ENCODE results near the gene NHS. TPM values are rescaled to one million over a fixed set of nuclear protein-coding genes. Genes with fewer than 3 reads are reported as not detected.

NHS gene
- total RNA-seq, 1 experiment from 2014 or later = 0.05 TPM

DNA sequence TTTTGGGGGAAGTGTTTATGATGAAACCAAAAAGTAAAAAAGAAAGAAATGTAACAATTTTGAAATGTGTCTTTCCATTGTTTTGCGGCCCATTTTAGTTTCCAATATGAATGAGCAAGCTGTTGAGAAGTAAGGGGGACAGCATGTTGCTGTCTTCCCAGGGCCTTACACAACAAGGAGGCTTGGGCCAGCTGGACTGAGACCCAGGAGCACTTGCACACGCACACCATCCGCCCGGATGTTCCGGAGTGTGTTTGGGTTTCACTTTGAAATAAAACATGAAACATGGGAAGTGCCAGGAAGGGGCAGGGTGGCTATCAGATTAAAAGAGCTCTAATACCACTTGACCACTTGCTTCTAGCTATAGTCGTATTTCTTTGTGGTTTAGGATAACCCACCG is 144.4 kb downstream of the NHS start:
- in situ Hi-C loops (cut with HindIII; ENCODE audit: low pct_unique_long_range_greater_than_20kb, low sequenced_read_pairs) = no loop called here
- DNase-seq (ENCODE audit: low read depth, low spot score) = no peak

DNA sequence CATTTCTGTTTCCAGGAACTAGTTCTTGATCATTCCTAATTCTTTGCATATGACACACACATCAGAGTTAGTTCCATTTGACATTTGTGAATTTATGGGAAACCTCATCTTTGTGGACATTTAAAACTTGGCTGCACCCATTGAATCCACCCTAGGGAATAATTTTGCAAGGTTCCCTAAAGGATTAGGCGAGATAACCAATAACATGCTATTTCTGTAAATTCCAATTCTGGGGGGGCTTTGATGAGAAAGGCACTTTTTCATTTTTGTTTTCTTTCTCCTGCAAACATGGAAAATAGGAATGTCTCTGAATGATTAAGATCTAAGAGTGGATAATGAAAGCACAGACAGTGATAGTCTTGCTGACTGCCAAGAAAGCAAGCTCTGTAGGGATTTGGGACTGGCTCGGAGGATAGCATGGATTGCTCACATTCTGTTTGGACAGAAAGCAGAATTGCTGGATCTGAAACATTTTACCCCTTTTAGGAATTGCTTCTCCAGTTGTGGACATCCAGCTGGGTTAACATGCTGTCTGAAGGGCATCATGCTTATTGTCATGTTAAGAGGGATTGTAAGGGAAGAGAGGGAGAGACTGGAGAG is 145.1 kb downstream of the NHS start:
- in situ Hi-C loops (cut with HindIII; ENCODE audit: low pct_unique_long_range_greater_than_20kb, low sequenced_read_pairs) = no loop called here
- DNase-seq (ENCODE audit: low read depth, low spot score) = no peak

DNA sequence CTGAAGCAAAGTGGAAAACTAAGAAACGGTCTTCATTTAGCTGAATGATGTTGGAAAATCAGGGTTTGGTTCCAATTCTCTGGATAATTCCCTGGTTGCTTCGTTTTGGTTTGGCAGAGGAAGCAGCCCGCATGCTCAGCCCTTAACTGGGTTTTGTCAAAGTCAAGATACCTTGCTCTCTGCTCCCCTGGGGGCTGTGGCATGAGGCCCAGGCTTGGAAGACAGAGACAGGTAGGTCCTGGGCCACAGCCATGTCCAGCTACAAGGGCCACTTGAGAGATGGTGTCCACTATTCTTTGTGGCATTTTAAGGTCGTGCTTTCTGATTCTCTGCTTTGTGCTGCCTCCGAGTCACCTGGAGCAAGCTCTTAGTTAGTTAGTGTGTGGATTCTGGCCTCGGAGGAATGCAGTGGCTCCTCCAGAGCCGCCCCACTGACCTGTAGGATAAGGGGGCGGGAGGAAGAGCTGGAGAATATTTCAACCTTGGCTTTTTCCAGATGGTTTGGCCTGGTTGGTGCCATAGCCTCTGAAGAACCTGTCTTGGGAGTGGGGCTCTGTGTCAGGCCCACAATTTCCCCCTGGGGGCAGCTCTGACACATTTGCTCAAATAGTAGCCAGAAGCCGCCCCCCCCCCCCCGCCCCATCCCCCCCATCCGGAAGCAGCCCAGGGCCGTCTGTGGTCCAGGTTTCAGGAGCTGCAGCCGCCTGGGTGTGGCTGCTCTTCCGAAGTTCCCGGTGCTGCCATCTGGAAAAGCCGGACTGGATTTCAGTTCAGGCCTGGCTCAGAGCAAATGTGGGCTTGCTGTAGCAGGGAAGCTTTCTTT is 147.1 kb downstream of the NHS start:
- in situ Hi-C loops (cut with HindIII; ENCODE audit: low pct_unique_long_range_greater_than_20kb, low sequenced_read_pairs) = no loop called here

DNA sequence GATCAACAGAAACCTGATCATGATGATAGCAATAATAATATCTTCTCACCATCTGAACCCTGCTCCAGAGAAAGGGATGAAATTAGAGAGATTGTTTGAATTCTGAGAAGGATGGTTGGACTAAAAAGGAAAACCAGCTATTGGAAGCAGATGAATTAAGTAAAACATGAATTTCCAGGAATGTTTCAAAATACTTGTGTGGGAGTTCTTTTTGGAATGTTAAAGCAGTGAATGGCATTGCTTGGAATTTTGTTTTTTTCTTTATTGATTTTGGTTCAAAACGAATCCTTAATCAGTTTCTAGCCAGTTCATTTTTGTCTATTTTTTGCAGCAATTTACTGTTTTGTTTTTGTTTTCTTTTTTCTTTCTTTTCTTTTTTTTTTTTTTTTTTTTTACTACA is 150.3 kb downstream of the NHS start:
- in situ Hi-C loops (cut with HindIII; ENCODE audit: low pct_unique_long_range_greater_than_20kb, low sequenced_read_pairs) = no loop called here

More for the DNA sequence above, 147.1 kb downstream of the NHS start:
- peak; percentile 5 for DNase-seq (ENCODE audit: low read depth, low spot score)

DNA sequence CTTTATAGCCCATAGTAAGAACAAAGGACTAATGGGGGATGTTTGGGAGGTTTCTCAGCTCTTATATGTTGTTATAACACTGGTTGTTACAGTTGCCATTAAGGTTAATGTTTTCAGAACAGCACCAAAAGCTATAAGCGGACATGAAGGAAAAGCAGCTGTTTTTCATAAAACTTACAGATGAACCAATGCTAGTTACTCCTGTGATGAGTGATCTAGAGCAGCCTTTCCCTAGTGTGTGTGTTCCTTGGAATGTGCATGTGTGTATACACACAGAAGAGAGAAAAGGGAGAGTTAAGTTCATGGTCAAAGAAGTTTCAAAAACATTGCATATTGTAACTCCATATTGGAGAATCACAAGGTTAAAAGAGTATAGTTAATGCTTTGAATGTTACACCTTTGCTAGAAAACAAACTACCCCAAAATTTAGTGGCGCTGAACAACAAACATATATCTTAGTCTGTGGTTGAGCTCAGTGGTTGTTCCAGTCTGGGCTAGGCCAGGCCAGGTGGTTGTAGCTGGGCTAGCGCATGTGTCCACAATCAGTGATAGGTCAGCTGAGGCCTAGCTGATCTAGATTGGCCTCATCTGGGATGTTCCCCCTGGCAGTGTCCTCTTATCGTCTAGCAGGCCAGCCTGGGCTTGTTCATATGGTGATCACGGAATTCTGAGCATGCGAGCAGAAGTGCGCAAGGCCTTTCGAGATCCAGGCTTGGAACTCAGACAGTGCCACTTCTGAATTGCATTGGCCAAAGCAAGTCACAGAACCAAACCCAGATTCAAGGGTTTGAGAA is 151.0 kb downstream of the NHS start:
- in situ Hi-C loops (cut with HindIII; ENCODE audit: low pct_unique_long_range_greater_than_20kb, low sequenced_read_pairs) = no loop called here
- no peak for DNase-seq (ENCODE audit: low read depth, low spot score)

More for the DNA sequence above, 150.3 kb downstream of the NHS start:
- DNase-seq (ENCODE audit: low read depth, low spot score) = no peak

DNA sequence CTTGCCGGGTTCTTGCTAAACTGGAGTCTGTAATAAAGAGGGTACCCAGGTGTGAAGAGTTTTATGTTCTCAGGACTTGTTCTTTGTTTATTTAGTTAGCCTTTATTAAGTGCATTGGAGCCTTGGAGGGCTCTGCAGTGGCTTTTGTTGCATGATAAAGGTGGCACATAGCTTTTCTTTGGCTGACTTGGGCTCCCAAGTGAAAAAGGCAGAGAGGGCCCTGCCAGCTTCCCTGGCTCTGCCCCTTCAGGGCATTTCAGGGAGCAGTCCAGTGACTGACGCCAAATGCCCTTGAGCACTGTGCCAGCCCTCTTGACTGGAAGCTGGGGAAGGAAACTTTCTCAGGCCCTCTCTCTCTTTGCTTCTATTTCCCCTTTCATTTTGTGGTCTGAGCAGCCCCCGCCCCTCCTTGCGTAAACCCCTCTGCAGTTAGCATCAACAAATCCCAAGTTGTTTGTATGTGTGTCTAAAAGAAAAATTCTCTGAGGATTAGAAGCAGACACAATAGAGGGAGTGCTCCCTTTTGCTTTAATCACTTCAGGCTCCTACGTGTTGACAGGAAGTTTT is 152.2 kb downstream of the NHS start:
- DNase-seq (ENCODE audit: low read depth, low spot score) = no peak
- in situ Hi-C loops (cut with HindIII; ENCODE audit: low pct_unique_long_range_greater_than_20kb, low sequenced_read_pairs) = no loop called here

DNA sequence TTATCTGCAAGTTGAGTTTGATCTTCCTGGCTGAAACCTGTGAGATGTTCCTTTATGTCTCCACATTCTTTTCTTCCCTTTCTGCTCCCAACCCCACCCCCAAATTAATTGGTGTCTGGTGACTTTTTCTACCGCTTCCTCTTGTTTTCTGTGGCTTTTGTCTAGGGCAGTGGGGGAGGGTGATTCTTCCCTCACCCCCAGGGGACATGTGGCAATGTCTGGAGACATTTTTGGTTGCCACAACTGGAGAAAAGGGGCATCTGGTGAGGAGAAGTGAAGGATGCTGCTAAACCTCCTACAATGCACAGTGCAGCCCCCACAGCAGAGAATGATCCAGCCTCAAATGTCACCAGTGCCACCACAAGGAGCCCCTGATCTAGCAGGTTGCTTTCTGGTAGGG is 152.9 kb downstream of the NHS start:
- no peak for DNase-seq (ENCODE audit: low read depth, low spot score)
- in situ Hi-C loops (cut with HindIII; ENCODE audit: low pct_unique_long_range_greater_than_20kb, low sequenced_read_pairs) = no loop called here

DNA sequence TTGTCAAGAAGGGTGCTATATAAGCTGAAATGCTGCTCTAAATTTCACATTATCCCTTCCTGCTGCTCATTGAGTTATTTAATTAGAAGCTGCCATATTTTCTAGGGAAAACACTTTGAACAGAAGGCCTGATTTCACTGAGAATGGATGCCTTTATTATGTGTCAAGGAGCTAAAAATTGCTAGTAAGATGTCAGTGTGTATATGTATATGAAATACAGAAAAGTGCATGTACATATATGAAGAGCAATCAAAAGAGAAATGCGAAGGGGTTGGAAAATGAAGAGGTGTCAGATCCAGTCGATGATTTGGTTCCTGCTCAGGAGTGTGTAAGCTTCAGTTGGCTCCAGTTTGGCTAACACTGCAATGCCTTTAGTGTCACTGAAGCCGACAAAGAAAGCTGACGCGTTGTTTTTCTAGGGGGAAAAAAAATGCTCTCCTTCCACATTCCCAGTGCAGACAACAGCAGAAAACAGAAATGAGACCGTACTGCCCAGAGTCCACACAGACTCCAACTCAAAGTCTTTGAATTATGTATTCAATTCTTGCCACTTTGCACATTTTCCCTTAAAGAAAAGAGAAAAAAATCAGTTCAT is 154.2 kb downstream of the NHS start:
- in situ Hi-C loops (cut with HindIII; ENCODE audit: low pct_unique_long_range_greater_than_20kb, low sequenced_read_pairs) = no loop called here
- no peak for DNase-seq (ENCODE audit: low read depth, low spot score)

DNA sequence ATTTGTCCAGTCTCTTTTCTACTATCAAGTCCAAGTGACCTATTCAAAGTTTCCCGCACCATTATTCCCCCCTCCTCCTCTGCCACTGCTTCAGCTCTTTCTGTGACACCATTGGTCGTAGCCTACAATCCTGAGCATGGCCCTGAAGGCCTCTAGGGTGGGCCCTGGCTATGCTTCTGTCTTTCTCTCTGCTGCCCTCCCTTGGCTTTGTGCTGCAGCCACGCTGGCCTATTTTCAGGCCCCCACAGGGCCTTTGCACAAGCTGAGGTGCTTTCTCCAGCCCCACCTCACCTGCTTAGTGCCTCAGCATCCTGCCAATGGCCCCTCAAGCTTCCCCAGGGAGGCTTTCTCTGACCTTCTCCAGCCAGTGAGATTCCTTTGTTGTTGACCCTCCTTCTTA is 156.5 kb downstream of the NHS start:
- in situ Hi-C loops (cut with HindIII; ENCODE audit: low pct_unique_long_range_greater_than_20kb, low sequenced_read_pairs) = no loop called here
- DNase-seq (ENCODE audit: low read depth, low spot score) = no peak

DNA sequence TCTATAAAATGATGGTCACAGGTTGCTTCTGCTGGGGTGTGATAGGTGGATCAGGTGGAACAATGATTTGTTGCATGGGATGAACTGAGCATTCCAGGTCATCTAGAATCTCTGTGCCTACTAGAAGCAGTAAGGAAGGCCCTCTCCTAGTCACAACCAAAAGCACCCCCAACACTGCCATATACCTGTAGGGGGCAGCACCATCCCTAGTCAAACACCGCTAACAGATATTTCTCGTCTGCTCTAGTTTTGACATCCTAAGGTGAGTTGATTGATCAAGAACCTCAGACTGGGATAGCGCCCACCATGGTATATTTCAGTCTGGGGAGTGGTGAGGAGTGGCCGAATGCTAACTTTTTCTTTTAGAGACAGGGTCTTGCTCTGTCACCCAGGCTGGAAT is 160.2 kb downstream of the NHS start:
- DNase-seq (ENCODE audit: low read depth, low spot score) = peak; percentile 55
- in situ Hi-C loops (cut with HindIII; ENCODE audit: low pct_unique_long_range_greater_than_20kb, low sequenced_read_pairs) = no loop called here

DNA sequence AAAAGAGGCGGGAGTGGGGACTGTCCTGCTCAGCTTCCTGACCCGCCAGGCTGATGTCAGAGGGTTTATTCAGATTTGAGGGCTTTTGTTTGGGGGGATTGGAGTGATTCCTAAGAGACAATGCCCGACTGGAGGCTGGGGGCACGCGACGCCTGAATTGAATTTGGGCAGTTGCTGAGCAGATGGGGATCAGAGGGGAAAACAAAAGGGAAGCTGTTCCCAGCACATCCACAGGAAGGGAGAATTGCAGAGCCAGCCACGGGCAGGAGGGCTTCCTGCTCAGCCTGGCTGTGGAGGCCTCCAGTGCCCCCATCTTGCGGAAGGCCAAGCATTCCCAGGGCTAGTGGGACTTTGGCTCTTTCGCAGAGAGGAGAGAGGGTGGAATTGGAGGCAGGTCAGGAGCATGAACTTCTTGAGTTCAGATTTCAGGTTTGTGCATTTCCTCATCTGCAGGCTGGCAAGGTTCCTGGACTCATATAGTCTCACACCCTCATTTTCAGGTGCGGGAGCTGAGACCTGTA is 162.8 kb downstream of the NHS start:
- no peak for DNase-seq (ENCODE audit: low read depth, low spot score)
- in situ Hi-C loops (cut with HindIII; ENCODE audit: low pct_unique_long_range_greater_than_20kb, low sequenced_read_pairs) = no loop called here

DNA sequence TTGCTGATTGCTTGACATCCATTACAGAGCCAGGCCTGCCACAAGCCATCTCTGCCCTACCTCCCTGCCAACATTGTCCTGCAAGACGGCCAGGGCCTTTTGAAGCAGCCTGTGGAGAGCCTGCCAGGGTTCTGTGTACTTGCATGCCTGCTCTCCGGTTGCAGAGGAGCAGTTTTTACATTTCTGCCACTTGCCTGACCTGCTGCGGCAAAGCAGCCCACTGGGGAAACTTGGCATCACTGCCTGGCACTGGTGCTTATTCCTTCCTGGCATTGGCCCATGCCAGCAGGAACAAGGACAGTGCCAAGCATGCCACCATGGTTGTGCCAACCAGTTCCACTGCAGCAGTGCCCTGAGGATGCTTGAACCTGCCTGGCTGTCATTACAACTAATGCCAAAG is 167.1 kb downstream of the NHS start:
- DNase-seq (ENCODE audit: low read depth, low spot score) = no peak
- in situ Hi-C loops (cut with HindIII; ENCODE audit: low pct_unique_long_range_greater_than_20kb, low sequenced_read_pairs) = no loop called here

DNA sequence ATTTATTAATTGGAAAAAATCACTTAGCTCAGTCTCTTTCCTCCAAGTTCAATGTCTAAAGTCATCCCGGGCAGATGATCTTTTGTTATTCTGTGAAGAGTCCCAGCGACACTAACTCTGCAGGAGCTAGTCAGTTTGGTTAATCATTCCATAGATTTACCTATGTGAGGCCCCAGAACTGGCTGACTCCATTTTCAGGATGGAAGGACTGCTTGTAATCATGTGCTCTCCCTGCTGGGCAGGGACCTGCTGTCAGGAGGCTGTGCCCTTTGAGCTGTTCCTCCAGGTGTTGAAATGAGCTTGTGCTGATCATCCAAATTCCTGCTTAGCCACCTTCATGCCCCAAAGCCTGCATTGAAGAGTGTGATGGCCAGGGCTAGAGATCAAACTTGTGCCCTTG is 169.8 kb downstream of the NHS start:
- no peak for DNase-seq (ENCODE audit: low read depth, low spot score)
- in situ Hi-C loops (cut with HindIII; ENCODE audit: low pct_unique_long_range_greater_than_20kb, low sequenced_read_pairs) = no loop called here

DNA sequence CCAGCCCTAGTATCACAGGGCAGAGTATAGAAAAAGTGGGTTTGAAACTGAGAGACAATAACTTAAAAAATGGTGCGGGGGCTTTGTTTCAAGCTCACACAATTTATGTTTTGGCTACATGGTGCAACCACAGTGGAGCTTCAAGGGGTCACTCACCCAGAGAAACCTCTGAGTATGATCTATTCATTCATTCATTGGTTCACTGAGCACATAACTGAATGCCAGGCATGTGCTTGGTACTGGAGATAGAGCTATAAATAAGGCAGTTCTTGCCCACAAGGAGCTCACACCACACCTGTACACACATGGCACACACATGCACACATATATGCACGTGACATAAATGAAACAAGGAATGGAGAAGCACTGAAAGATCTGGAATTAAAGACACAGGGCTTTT is 171.4 kb downstream of the NHS start:
- in situ Hi-C loops (cut with HindIII; ENCODE audit: low pct_unique_long_range_greater_than_20kb, low sequenced_read_pairs) = no loop called here
- no peak for DNase-seq (ENCODE audit: low read depth, low spot score)

DNA sequence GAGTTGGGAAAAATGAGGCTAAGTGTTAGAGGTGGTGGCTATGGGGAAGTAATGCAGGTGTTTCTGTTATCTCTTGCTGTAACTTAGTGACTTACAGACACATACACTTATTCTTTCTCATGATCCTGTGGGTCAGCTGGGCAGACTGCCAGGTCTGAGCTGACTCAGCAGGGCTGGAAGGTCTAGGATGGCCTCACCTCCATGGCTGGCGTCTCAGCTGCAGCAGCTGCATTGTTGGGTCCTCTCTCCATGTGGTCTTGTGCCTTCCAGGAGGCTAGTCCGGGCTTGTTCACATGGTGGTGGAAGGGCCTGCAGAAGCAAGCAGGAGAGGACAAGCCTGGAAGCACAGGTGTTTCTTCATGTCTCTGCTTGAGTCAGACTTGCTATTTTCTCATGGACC is 172.7 kb downstream of the NHS start:
- no peak for DNase-seq (ENCODE audit: low read depth, low spot score)
- in situ Hi-C loops (cut with HindIII; ENCODE audit: low pct_unique_long_range_greater_than_20kb, low sequenced_read_pairs) = no loop called here

DNA sequence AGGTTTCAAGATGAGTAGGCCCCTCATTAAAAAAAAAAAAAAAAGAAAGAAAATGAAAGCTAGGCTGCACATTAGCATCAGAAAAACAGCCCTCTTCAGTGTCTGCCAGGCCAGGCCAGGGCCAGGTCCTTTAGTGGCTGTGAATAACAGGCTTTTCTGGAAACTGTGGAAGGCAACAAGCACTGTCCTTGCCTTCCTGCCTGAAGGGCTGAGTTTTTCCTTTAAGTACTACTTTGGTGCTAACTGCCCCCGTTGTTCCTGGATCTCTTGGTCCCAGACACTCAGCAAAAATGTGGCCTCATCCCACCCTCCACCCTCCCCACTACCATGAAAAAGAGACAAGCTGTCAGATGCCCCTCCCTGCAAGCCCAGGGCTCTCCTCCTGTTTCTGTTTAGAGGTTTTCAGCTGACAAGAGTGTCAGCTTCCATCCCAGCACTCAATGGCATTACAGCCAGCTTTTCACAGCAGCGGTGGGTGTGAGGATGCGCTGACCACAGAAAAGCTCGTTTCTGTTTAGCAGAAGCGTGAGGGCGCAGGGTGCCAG is 174.2 kb downstream of the NHS start:
- in situ Hi-C loops (cut with HindIII; ENCODE audit: low pct_unique_long_range_greater_than_20kb, low sequenced_read_pairs) = no loop called here
- DNase-seq (ENCODE audit: low read depth, low spot score) = no peak

DNA sequence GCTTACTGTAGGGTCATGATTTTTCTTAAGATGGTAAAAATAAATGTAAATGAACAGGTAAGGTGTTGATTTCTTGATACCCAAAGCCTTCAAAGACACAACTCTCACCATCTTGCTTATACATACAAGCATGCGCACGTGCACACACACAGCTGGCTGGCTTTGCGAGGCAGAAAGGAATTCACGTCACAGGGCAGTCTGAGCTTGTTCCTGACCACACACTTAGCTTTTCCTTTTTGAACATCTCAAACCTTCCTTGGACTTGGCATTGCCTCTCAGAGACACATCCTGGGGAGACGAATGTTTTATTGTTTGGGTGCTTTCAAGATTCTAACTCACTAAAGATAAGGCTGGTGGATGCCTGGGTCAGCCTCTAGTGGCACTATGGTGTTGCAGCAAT is 175.0 kb downstream of the NHS start:
- in situ Hi-C loops (cut with HindIII; ENCODE audit: low pct_unique_long_range_greater_than_20kb, low sequenced_read_pairs) = no loop called here
- DNase-seq (ENCODE audit: low read depth, low spot score) = no peak
